HG03196 (cell line): Measurements from ENCODE around the gene IGFBP6.

Source experiments
- ATAC-seq: cut with Tn5 transposase; IDR thresholded peaks from one replicate; pipeline ENCODE4 v1.9.1; 2021; ENCODE audit not compliant: unreplicated experiment

The IGFBP6 gene

GRCh38 chr12:53097564-53098353 lies at the start of gene IGFBP6:
TSS of gene IGFBP6 (plus strand) at chr12:53097667. CDS start at chr12:53097718, 51 bp downstream.
- no peak for ATAC-seq

GRCh38 chr12:53048033-53048779 lies 49.3 kb upstream of the IGFBP6 start:
- no peak for ATAC-seq

DNA sequence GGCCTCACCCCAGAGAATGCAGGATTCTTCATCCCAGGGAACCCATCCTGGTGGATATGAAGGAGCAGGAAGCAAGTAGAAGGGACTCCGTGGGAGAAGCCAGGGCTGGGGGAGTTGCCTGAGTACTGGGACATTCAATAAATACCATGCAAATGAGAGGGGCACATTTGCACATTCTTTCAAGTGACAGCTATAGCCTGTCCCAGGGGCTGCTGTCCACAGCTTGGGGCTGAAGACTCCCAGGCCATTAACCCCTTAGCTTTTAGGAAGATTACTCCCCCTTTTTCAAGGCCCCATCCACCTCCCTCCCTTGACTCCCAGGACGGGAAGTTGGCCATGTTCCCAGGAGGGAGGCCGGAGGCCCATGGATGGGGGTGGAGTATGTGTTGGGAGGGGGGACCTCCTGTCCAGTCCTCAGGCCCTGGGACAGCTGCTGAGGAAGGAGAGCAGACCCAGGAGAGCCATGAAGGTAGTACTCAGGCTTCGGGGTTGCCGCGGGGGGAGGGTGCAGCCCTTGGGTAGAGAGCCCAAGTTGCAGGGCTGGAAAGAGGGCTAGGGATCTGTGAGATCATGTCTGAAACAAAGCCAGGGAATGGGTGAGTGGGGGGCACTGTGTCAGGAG lies 48.6 kb upstream of the IGFBP6 start:
- ATAC-seq, result no peak

- ATAC-seq, result no peak
These were observed 47.7 kb upstream of the IGFBP6 start, which contains the start of gene TNS2 for GRCh38 chr12:53049571-53050318. TSS of gene TNS2 (plus strand) at chr12:53050065. CDS start at chr12:53050186, 121 bp downstream.

- ATAC-seq, result no peak
These were observed 46.9 kb upstream of the IGFBP6 start for GRCh38 chr12:53050426-53051057.

DNA sequence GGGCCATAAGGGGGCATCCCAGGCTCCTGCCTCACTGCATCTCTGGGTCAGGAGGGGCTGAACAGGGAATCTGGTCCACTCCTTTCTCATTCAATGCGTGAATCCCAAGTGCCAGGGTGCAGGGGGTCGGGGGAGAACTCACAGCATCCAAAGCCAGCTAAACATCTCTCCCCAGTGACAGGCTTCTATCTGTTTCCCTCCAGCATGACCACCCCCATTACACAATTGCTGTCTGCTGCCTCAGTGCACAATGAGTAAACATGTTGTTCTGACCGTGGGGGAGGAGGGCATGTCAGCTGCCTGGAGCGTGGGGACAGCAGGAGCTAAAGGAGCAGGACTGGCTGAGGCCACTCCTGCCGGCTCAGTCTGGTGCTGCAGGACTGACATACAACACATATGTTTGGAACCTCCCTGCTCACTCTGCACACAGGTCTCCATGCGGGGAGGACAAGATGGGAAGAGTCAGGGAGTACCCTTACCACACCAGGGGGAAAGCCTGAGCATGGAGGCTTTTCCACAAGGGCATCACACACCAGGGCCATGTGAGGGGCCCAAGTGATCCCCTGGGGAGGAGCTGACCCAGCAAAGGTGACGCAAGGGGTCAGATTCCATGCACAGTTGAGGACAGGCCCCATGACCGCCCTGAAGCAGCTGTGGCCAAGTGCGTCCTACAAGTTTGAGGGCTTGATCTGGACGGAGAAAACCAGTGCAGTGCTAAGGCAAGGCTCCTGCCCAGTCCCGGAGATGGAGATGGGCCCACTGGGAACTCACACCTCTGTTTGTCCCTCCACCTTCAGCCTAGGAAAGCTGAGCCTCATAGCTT lies 46.2 kb upstream of the IGFBP6 start:
- ATAC-seq, result no peak

DNA sequence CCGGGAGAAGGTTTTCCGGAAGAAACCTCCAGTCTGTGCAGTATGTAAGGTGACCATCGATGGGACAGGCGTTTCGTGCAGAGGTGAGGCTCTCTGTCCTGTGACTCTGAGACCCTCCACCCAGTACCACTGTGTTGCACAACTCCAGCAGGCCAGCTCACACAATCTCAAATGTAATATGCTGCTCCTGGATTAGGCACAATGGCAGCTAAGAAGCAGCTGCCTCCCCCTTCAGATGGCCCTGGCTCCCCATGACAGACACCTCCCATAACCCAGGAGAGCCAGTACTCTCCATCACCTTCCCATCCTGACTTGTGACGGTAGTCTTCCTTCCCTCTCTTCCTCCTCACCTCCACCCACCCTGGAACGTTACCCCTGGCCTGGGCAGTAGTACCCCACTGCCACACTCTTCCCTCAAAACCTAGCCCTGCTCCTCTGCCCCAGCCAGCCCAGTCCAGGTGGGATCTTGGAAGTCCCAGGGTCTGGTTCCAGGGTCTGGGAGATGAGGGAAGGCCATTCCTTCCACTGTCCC lies 45.5 kb upstream of the IGFBP6 start:
- no peak for ATAC-seq

GRCh38 chr12:53052419-53053217 lies 44.8 kb upstream of the IGFBP6 start:
- ATAC-seq, result no peak

GRCh38 chr12:53053218-53054111 lies 44.0 kb upstream of the IGFBP6 start:
- no peak for ATAC-seq

- ATAC-seq, result peak; percentile 64
These were observed 43.2 kb upstream of the IGFBP6 start for GRCh38 chr12:53054112-53054878.

GRCh38 chr12:53055471-53056266 lies 41.8 kb upstream of the IGFBP6 start:
- ATAC-seq, result no peak

GRCh38 chr12:53056296-53056695 lies 41.2 kb upstream of the IGFBP6 start:
- no peak for ATAC-seq

- no peak for ATAC-seq
These were observed 40.6 kb upstream of the IGFBP6 start for GRCh38 chr12:53056901-53057300.

- no peak for ATAC-seq
These were observed 39.5 kb upstream of the IGFBP6 start for GRCh38 chr12:53057816-53058500.

- ATAC-seq, result no peak
These were observed 38.6 kb upstream of the IGFBP6 start for GRCh38 chr12:53058674-53059433.
